Measurements from ENCODE around the gene MCRIP1. TPM values are rescaled to one million over a fixed set of nuclear protein-coding genes. Genes with fewer than 3 reads are reported as not detected.

Gene MCRIP1
- total and polyA plus RNA-seq, 2 of the 13 experiments (the other 11 are each of a cell fraction or from before 2014, with no cell fraction given) = 79.7 to 84.9 TPM

DNA sequence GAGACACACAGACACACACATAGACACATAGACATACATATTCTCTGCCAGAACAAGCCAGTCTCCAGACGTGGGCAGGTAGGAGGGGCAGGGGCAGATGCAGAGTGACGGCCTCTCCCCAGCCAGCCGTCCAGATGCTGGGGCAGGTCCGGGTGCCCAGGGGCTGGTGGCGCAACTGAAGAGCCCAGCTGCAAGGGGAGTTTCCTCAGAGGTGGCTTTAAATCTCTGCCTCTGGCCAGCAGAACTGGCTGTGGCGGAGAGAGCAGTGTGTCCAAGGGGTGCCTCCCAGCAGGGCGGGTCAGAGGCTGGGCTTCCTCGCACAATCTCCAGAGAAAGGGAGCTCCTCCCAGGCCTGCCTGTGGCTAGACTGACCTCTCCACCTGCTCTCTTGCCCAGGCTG lies 38.6 kb downstream of the MCRIP1 start (continued):
- TF ChIP-seq ZNF256 (CRISPR knock-in tag; conservative IDR thresholded peaks at IDR 0.05) (no peak), SATB2 (CRISPR knock-in tag; IDR thresholded peaks at IDR 0.05) (no peak), ZC3H13 (CRISPR knock-in tag; IDR thresholded peaks at IDR 0.05) (no peak), SIN3B (IDR thresholded peaks at IDR 0.05; ENCODE audit: low read length) (no peak), SPEN (CRISPR knock-in tag; IDR thresholded peaks at IDR 0.05; ENCODE audit: low read depth) (0 out of 2 replicates have a peak, but pooled peaks have one; percentile 18), RFXAP (CRISPR knock-in tag; IDR thresholded peaks at IDR 0.05; ENCODE audit: borderline replicate concordance) (0 out of 2 replicates have a peak, but pooled peaks have one; percentile 25), ZNF546 (CRISPR knock-in tag; conservative IDR thresholded peaks at IDR 0.05) (no peak), ZBTB8A (CRISPR knock-in tag; IDR thresholded peaks at IDR 0.05; ENCODE audit: borderline replicate concordance, low read depth) (no peak), ELF3 (CRISPR knock-in tag; IDR thresholded peaks at IDR 0.05) (no peak), ZNF263 (CRISPR knock-in tag; IDR thresholded peaks at IDR 0.05) (peak; percentile 77; the same call in 1 of the 2 replicates), SALL1 (CRISPR knock-in tag; IDR thresholded peaks at IDR 0.05) (peak; percentile 49; the same call in 1 of the 2 replicates), NFATC3 (CRISPR knock-in tag; IDR thresholded peaks at IDR 0.05) (no peak), ZNF543 (CRISPR knock-in tag; IDR thresholded peaks at IDR 0.05) (no peak), ZNF589 (CRISPR knock-in tag; conservative IDR thresholded peaks at IDR 0.05) (no peak)
- TF ChIP-seq, protein P1, sequence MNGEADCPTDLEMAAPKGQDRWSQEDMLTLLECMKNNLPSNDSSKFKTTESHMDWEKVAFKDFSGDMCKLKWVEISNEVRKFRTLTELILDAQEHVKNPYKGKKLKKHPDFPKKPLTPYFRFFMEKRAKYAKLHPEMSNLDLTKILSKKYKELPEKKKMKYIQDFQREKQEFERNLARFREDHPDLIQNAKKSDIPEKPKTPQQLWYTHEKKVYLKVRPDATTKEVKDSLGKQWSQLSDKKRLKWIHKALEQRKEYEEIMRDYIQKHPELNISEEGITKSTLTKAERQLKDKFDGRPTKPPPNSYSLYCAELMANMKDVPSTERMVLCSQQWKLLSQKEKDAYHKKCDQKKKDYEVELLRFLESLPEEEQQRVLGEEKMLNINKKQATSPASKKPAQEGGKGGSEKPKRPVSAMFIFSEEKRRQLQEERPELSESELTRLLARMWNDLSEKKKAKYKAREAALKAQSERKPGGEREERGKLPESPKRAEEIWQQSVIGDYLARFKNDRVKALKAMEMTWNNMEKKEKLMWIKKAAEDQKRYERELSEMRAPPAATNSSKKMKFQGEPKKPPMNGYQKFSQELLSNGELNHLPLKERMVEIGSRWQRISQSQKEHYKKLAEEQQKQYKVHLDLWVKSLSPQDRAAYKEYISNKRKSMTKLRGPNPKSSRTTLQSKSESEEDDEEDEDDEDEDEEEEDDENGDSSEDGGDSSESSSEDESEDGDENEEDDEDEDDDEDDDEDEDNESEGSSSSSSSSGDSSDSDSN (CRISPR knock-in tag; IDR thresholded peaks at IDR 0.05) = peak; percentile 60
- TF ChIP-seq, protein P2, sequence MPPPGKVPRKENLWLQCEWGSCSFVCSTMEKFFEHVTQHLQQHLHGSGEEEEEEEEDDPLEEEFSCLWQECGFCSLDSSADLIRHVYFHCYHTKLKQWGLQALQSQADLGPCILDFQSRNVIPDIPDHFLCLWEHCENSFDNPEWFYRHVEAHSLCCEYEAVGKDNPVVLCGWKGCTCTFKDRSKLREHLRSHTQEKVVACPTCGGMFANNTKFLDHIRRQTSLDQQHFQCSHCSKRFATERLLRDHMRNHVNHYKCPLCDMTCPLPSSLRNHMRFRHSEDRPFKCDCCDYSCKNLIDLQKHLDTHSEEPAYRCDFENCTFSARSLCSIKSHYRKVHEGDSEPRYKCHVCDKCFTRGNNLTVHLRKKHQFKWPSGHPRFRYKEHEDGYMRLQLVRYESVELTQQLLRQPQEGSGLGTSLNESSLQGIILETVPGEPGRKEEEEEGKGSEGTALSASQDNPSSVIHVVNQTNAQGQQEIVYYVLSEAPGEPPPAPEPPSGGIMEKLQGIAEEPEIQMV (CRISPR knock-in tag; IDR thresholded peaks at IDR 0.05; ENCODE audit: low read depth) = no peak
- TF ChIP-seq, protein P3, sequence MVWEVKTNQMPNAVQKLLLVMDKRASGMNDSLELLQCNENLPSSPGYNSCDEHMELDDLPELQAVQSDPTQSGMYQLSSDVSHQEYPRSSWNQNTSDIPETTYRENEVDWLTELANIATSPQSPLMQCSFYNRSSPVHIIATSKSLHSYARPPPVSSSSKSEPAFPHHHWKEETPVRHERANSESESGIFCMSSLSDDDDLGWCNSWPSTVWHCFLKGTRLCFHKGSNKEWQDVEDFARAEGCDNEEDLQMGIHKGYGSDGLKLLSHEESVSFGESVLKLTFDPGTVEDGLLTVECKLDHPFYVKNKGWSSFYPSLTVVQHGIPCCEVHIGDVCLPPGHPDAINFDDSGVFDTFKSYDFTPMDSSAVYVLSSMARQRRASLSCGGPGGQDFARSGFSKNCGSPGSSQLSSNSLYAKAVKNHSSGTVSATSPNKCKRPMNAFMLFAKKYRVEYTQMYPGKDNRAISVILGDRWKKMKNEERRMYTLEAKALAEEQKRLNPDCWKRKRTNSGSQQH (CRISPR knock-in tag; IDR thresholded peaks at IDR 0.05; ENCODE audit: low read depth) = no peak
- TF ChIP-seq, protein P4, sequence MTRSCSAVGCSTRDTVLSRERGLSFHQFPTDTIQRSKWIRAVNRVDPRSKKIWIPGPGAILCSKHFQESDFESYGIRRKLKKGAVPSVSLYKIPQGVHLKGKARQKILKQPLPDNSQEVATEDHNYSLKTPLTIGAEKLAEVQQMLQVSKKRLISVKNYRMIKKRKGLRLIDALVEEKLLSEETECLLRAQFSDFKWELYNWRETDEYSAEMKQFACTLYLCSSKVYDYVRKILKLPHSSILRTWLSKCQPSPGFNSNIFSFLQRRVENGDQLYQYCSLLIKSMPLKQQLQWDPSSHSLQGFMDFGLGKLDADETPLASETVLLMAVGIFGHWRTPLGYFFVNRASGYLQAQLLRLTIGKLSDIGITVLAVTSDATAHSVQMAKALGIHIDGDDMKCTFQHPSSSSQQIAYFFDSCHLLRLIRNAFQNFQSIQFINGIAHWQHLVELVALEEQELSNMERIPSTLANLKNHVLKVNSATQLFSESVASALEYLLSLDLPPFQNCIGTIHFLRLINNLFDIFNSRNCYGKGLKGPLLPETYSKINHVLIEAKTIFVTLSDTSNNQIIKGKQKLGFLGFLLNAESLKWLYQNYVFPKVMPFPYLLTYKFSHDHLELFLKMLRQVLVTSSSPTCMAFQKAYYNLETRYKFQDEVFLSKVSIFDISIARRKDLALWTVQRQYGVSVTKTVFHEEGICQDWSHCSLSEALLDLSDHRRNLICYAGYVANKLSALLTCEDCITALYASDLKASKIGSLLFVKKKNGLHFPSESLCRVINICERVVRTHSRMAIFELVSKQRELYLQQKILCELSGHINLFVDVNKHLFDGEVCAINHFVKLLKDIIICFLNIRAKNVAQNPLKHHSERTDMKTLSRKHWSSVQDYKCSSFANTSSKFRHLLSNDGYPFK (CRISPR knock-in tag; IDR thresholded peaks at IDR 0.05; ENCODE audit: borderline replicate concordance) = peak; percentile 22; the same call in 1 of the 2 replicates
- TF ChIP-seq, protein P5, sequence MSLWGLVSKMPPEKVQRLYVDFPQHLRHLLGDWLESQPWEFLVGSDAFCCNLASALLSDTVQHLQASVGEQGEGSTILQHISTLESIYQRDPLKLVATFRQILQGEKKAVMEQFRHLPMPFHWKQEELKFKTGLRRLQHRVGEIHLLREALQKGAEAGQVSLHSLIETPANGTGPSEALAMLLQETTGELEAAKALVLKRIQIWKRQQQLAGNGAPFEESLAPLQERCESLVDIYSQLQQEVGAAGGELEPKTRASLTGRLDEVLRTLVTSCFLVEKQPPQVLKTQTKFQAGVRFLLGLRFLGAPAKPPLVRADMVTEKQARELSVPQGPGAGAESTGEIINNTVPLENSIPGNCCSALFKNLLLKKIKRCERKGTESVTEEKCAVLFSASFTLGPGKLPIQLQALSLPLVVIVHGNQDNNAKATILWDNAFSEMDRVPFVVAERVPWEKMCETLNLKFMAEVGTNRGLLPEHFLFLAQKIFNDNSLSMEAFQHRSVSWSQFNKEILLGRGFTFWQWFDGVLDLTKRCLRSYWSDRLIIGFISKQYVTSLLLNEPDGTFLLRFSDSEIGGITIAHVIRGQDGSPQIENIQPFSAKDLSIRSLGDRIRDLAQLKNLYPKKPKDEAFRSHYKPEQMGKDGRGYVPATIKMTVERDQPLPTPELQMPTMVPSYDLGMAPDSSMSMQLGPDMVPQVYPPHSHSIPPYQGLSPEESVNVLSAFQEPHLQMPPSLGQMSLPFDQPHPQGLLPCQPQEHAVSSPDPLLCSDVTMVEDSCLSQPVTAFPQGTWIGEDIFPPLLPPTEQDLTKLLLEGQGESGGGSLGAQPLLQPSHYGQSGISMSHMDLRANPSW (CRISPR knock-in tag; IDR thresholded peaks at IDR 0.05; ENCODE audit: borderline replicate concordance) = no peak
